BLaER1 treated with 17β-estradiol and CSF1 and Interleukin-3, amounts not matched to agents 10 nM and 100 nM (cell line): ENCODE data around the gene TMEM179.

Source experiments
- H3K27ac ChIP-seq, 11 experiments: shearing (Covaris generic); formaldehyde crosslinking; 2 replicates each; pipeline ENCODE4 v1.8.1; 2022
- H3K27me3 ChIP-seq, 11 experiments: shearing (Covaris generic); formaldehyde crosslinking; 2 replicates each; pipeline ENCODE4 v1.8.1; 2022
- H3K36me3 ChIP-seq, 11 experiments: shearing (Covaris generic); formaldehyde crosslinking; 2 replicates each; pipeline ENCODE4 v1.8.1; 2022
- H3K4me1 ChIP-seq, 10 experiments: shearing (Covaris generic); formaldehyde crosslinking; 2 replicates each; pipeline ENCODE4 v1.8.1; 2022
- H3K4me2 ChIP-seq, 11 experiments: shearing (Covaris generic); formaldehyde crosslinking; 2 replicates each; pipeline ENCODE4 v1.8.1; 2022
- H3K4me3 ChIP-seq, 10 experiments: shearing (Covaris generic); formaldehyde crosslinking; 2 replicates each; pipeline ENCODE4 v1.8.1; 2022
- H3K9ac ChIP-seq, 11 experiments: shearing (Covaris generic); formaldehyde crosslinking; 2 replicates each; pipeline ENCODE4 v1.8.1; 2022
- H3K9me3 ChIP-seq, 11 experiments: shearing (Covaris generic); formaldehyde crosslinking; replicated peaks in 1 of 11; 2 replicates each; pipeline ENCODE4 v1.8.1; 2022
- H4K20me1 ChIP-seq, 11 experiments: shearing (Covaris generic); formaldehyde crosslinking; 2 replicates each; pipeline ENCODE4 v1.8.1; 2022
- Cebpa-rat ChIP-seq, 11 experiments: shearing (Covaris generic); IDR thresholded peaks; 2 replicates each; pipeline ENCODE4 v1.8.1; 2022

The TMEM179 gene

GRCh38 chr14:104554088-104554607, 50.4 kb downstream of the TMEM179 start:
- H3K27me3 ChIP-seq, result no peaks in the 10 kb centered on the region
- no peak overlapping the region for H3K27ac ChIP-seq
- H3K9me3 ChIP-seq, result no peaks in the 10 kb centered on the region
- no peak overlapping the region for H3K9ac ChIP-seq
- TF ChIP-seq Cebpa-rat (IDR thresholded peaks at IDR 0.05), result no peak
- no peak overlapping the region for H3K4me2 ChIP-seq
- peaks cover under 1 to 57% (median 41%) of the 10 kb centered on the region in 10 experiments; a peak in 18 of 20 replicates for H3K4me1 ChIP-seq
- H4K20me1 ChIP-seq, result peaks cover 0 to 21% (median 0%) of the 10 kb centered on the region in 11 experiments; a peak in 2 of 22 replicates
- no peaks in the 10 kb centered on the region for H3K36me3 ChIP-seq
- H3K4me3 ChIP-seq, result no peak overlapping the region

- no peak for TF ChIP-seq Cebpa-rat (IDR thresholded peaks at IDR 0.05)
- Histone ChIP-seq H3K4me2 (no peak overlapping the region), H3K9me3 (no peaks in the 10 kb centered on the region), H3K4me1 (peaks cover 0 to 50% (median 34%) of the 10 kb centered on the region in 10 experiments; a peak in 16 of 20 replicates), H3K36me3 (no peaks in the 10 kb centered on the region), H3K9ac (no peak overlapping the region), H3K4me3 (no peak overlapping the region), H3K27me3 (no peaks in the 10 kb centered on the region), H4K20me1 (peaks cover 0 to 18% (median 0%) of the 10 kb centered on the region in 11 experiments; a peak in 2 of 22 replicates), H3K27ac (no peak overlapping the region)
Observed at GRCh38 chr14:104553166-104554087, 51.1 kb downstream of the TMEM179 start.

GRCh38 chr14:104552738-104553125, 51.8 kb downstream of the TMEM179 start:
- peaks cover 0 to 43% (median 27%) of the 10 kb centered on the region in 10 experiments; a peak in 16 of 20 replicates for H3K4me1 ChIP-seq
- no peaks in the 10 kb centered on the region for H3K9me3 ChIP-seq
- no peak overlapping the region for H3K4me2 ChIP-seq
- H3K9ac ChIP-seq, result no peak overlapping the region
- TF ChIP-seq Cebpa-rat (IDR thresholded peaks at IDR 0.05), result no peak
- H3K27ac ChIP-seq, result no peak overlapping the region
- no peaks in the 10 kb centered on the region for H3K36me3 ChIP-seq
- no peak overlapping the region for H3K4me3 ChIP-seq
- H3K27me3 ChIP-seq, result no peaks in the 10 kb centered on the region
- H4K20me1 ChIP-seq, result peaks cover 0 to 18% (median 0%) of the 10 kb centered on the region in 11 experiments; a peak in 2 of 22 replicates

- no peak overlapping the region for H3K4me3 ChIP-seq
- H3K9me3 ChIP-seq, result no peaks in the 10 kb centered on the region
- H3K4me1 ChIP-seq, result peaks cover 0 to 37% (median 22%) of the 10 kb centered on the region in 10 experiments; a peak in 16 of 20 replicates
- no peak overlapping the region for H3K27ac ChIP-seq
- no peaks in the 10 kb centered on the region for H3K27me3 ChIP-seq
- H3K9ac ChIP-seq, result no peak overlapping the region
- no peak for TF ChIP-seq Cebpa-rat (IDR thresholded peaks at IDR 0.05)
- H3K4me2 ChIP-seq, result no peak overlapping the region
- H3K36me3 ChIP-seq, result no peaks in the 10 kb centered on the region
- peaks cover 0 to 18% (median 0%) of the 10 kb centered on the region in 11 experiments; a peak in 2 of 22 replicates for H4K20me1 ChIP-seq
Observed at GRCh38 chr14:104551851-104552737, 52.5 kb downstream of the TMEM179 start.

GRCh38 chr14:104550861-104551728, 53.5 kb downstream of the TMEM179 start:
- TF ChIP-seq Cebpa-rat (IDR thresholded peaks at IDR 0.05), result no peak
- Histone ChIP-seq H3K27me3 (no peaks in the 10 kb centered on the region), H3K4me3 (no peak overlapping the region), H3K27ac (no peak overlapping the region), H3K4me1 (peaks cover 0 to 27% (median 12%) of the 10 kb centered on the region in 10 experiments; a peak in 16 of 20 replicates), H3K4me2 (no peak overlapping the region), H3K9ac (no peak overlapping the region), H3K9me3 (no peaks in the 10 kb centered on the region), H4K20me1 (peaks cover 0 to 18% (median 0%) of the 10 kb centered on the region in 11 experiments; a peak in 2 of 22 replicates), H3K36me3 (no peaks in the 10 kb centered on the region)

- Histone ChIP-seq H3K27ac (no peak overlapping the region), H3K27me3 (no peaks in the 10 kb centered on the region), H3K9ac (no peak overlapping the region), H3K36me3 (no peaks in the 10 kb centered on the region), H4K20me1 (peaks cover 0 to 14% (median 0%) of the 10 kb centered on the region in 11 experiments; a peak in 2 of 22 replicates), H3K4me2 (no peak overlapping the region), H3K4me1 (peaks cover 0 to 20% (median 5%) of the 10 kb centered on the region in 10 experiments; a peak in 10 of 20 replicates), H3K4me3 (no peak overlapping the region), H3K9me3 (no peaks in the 10 kb centered on the region)
- TF ChIP-seq Cebpa-rat (IDR thresholded peaks at IDR 0.05), result no peak
Observed at GRCh38 chr14:104550340-104550860, 54.2 kb downstream of the TMEM179 start.

- Histone ChIP-seq H3K27me3 (no peaks in the 10 kb centered on the region), H3K9ac (no peak overlapping the region), H3K4me1 (peaks cover 0 to 13% (median 0%) of the 10 kb centered on the region in 10 experiments; a peak in 5 of 20 replicates), H3K36me3 (no peaks in the 10 kb centered on the region), H4K20me1 (peaks cover 0 to 9% (median 0%) of the 10 kb centered on the region in 11 experiments; a peak in 2 of 22 replicates), H3K9me3 (no peaks in the 10 kb centered on the region), H3K4me2 (no peak overlapping the region), H3K27ac (no peak overlapping the region), H3K4me3 (no peak overlapping the region)
- TF ChIP-seq Cebpa-rat (IDR thresholded peaks at IDR 0.05), result no peak
Observed at GRCh38 chr14:104549536-104550339, 54.8 kb downstream of the TMEM179 start.
